ENCODE measurements around the gene HIVEP3. TPM values are rescaled to one million over a fixed set of nuclear protein-coding genes. Genes with fewer than 3 reads are reported as not detected.
A peak's percentile ranks its signal among the peaks of the same experiment; 100 is the strongest.

HIVEP3 gene
- total RNA-seq, 2 experiments from 2014 or later, result 18.6 to 20.4 TPM

GRCh38 chr1:41800311-41800829, 118.4 kb downstream of the HIVEP3 start:
- Mint-ChIP-seq H3K9me3 (peaks cover 3% of the 10 kb centered on the region), H3K36me3 (ENCODE audit: low read depth) (peaks cover 6% of the 10 kb centered on the region), H3K4me3 (peak overlapping the region; percentile 10), H3K4me1 (ENCODE audit: low read depth) (peaks cover 60% of the 10 kb centered on the region), H3K27ac (peak overlapping the region; percentile 71), H3K27me3 (no peaks in the 10 kb centered on the region)
- ChIA-PET CTCF (interaction anchor here (1.0 to 2.2 kb wide), 3 partner anchors 11 to 92 kb away, joined by 3 to 7 read pairs (median 4); no protein-coding TSS in a partner anchor), POLR2A (interaction anchor here (1.5 to 3.0 kb wide), 3 partner anchors 9 to 13 kb away, joined by 4 to 8 read pairs (median 6); no protein-coding TSS in a partner anchor)
- ATAC-seq (peak; percentile 62), DNase-seq (peak; percentile 35)
- TF ChIP-seq CTCF (IDR thresholded peaks at IDR 0.05), result no peak
- intact Hi-C loops (cut with micrococcal nuclease), result loop anchor here (5.0 kb wide), 1 partner anchor 223 kb away; no protein-coding TSS in a partner anchor

- H3K27me3 Mint-ChIP-seq, result no peaks in the 10 kb centered on the region
- intact Hi-C loops (cut with micrococcal nuclease), result loop anchor here (5.0 kb wide), 1 partner anchor 222 kb away; no protein-coding TSS in a partner anchor
- POLR2A ChIA-PET, result interaction anchor here (1.5 to 3.0 kb wide), 3 partner anchors 10 to 13 kb away, joined by 4 to 8 read pairs (median 6); no protein-coding TSS in a partner anchor
- ATAC-seq (peak; percentile 68), DNase-seq (peak; percentile 39)
- H3K27ac Mint-ChIP-seq, result no peak overlapping the region
- H3K9me3 Mint-ChIP-seq, result peaks cover 3% of the 10 kb centered on the region
- H3K4me1 Mint-ChIP-seq (ENCODE audit: low read depth), result peaks cover 58% of the 10 kb centered on the region
- peaks cover 6% of the 10 kb centered on the region for H3K36me3 Mint-ChIP-seq (ENCODE audit: low read depth)
- H3K4me3 Mint-ChIP-seq, result no peak overlapping the region
- CTCF ChIA-PET, result no interaction called here
- TF ChIP-seq CTCF (IDR thresholded peaks at IDR 0.05), result no peak
These were observed 119.0 kb downstream of the HIVEP3 start for GRCh38 chr1:41799723-41800122.

- intact Hi-C loops (cut with micrococcal nuclease), result no loop called here
- H3K27me3 Mint-ChIP-seq, result no peaks in the 10 kb centered on the region
- H3K36me3 Mint-ChIP-seq (ENCODE audit: low read depth), result peaks cover 5% of the 10 kb centered on the region
- H3K9me3 Mint-ChIP-seq, result peaks cover 3% of the 10 kb centered on the region
- no peak overlapping the region for H3K4me3 Mint-ChIP-seq
- POLR2A ChIA-PET, result interaction anchor here (1.5 to 3.0 kb wide), 3 partner anchors 10 to 12 kb away, joined by 4 to 8 read pairs (median 6); no protein-coding TSS in a partner anchor
- no peak for ATAC-seq
- H3K4me1 Mint-ChIP-seq (ENCODE audit: low read depth), result peaks cover 53% of the 10 kb centered on the region
- no peak for TF ChIP-seq CTCF (IDR thresholded peaks at IDR 0.05)
- H3K27ac Mint-ChIP-seq, result no peak overlapping the region
- CTCF ChIA-PET, result no interaction called here
- no peak for DNase-seq
These were observed 119.5 kb downstream of the HIVEP3 start for GRCh38 chr1:41799205-41799604.

GRCh38 chr1:41795205-41795762, 123.4 kb downstream of the HIVEP3 start:
- POLR2A ChIA-PET, result no interaction called here
- intact Hi-C loops (cut with micrococcal nuclease), result no loop called here
- CTCF ChIA-PET, result interaction anchor here (0.8 kb wide), 1 partner anchor 11 kb away, joined by 3 read pairs; no protein-coding TSS in a partner anchor
- Mint-ChIP-seq H3K27me3 (no peaks in the 10 kb centered on the region), H3K36me3 (ENCODE audit: low read depth) (peaks cover 4% of the 10 kb centered on the region), H3K4me1 (ENCODE audit: low read depth) (peaks cover 55% of the 10 kb centered on the region), H3K27ac (no peak overlapping the region), H3K9me3 (peaks cover 2% of the 10 kb centered on the region), H3K4me3 (no peak overlapping the region)
- TF ChIP-seq CTCF (IDR thresholded peaks at IDR 0.05), result no peak
- ATAC-seq (no peak), DNase-seq (no peak)

- ChIA-PET CTCF (no interaction called here), POLR2A (no interaction called here)
- H3K27ac Mint-ChIP-seq, result peak overlapping the region; percentile 65
These were observed 124.7 kb downstream of the HIVEP3 start for GRCh38 chr1:41794031-41794430.

More at GRCh38 chr1:41794031-41794430, 124.7 kb downstream of the HIVEP3 start:
- DNase-seq, result no peak
- no peak for TF ChIP-seq CTCF (IDR thresholded peaks at IDR 0.05)
- intact Hi-C loops (cut with micrococcal nuclease), result no loop called here
- Mint-ChIP-seq H3K27me3 (no peaks in the 10 kb centered on the region), H3K36me3 (ENCODE audit: low read depth) (peaks cover 4% of the 10 kb centered on the region), H3K4me3 (no peak overlapping the region), H3K9me3 (peaks cover 2% of the 10 kb centered on the region), H3K4me1 (ENCODE audit: low read depth) (peaks cover 50% of the 10 kb centered on the region)
- peak; percentile 25 for ATAC-seq
